IPS-18a (cell line): ENCODE data around the gene CYREN.

Source experiments
- H3K27ac ChIP-seq: one replicate; pipeline ENCODE4 v1.5.1; 2013; ENCODE audit warnings: low read length
- H3K27me3 ChIP-seq: one replicate; pipeline ENCODE4 v1.6.1; 2013; ENCODE audit warnings: mild to moderate bottlenecking, low read length; ENCODE audit not compliant: control insufficient read depth, insufficient read depth
- H3K36me3 ChIP-seq: one replicate; pipeline ENCODE4 v1.6.1; 2013; ENCODE audit warnings: low read depth, low read length; ENCODE audit not compliant: control insufficient read depth
- H3K4me1 ChIP-seq: one replicate; pipeline ENCODE4 v1.6.1; 2013; ENCODE audit warnings: low read depth, low read length; ENCODE audit not compliant: control insufficient read depth
- H3K4me3 ChIP-seq: one replicate; pipeline ENCODE4 v1.5.1; 2013; ENCODE audit warnings: low read length
- H3K9ac ChIP-seq: one replicate; pipeline ENCODE4 v1.6.1; 2013; ENCODE audit warnings: mild to moderate bottlenecking, low read length, moderate library complexity
- H3K9me3 ChIP-seq: one replicate; pipeline ENCODE4 v1.6.1; 2013; ENCODE audit warnings: low read depth, low read length; ENCODE audit not compliant: control insufficient read depth

The CYREN gene

GRCh38 chr7:135162382-135163001, 8.0 kb downstream of the CYREN start:
- H3K27me3 ChIP-seq = no peaks in the 10 kb centered on the region
- H3K9ac ChIP-seq = no peak overlapping the region
- no peaks in the 10 kb centered on the region for H3K4me1 ChIP-seq
- peaks cover 24% of the 10 kb centered on the region for H3K36me3 ChIP-seq
- H3K27ac ChIP-seq = no peak overlapping the region
- peaks cover 4% of the 10 kb centered on the region for H3K9me3 ChIP-seq
- no peak overlapping the region for H3K4me3 ChIP-seq

- Histone ChIP-seq H3K36me3 (peaks cover 16% of the 10 kb centered on the region), H3K27ac (no peak overlapping the region), H3K9me3 (peaks cover 4% of the 10 kb centered on the region)
Observed at GRCh38 chr7:135161669-135162068, 8.8 kb downstream of the CYREN start.

GRCh38 chr7:135160858-135161653, 9.5 kb downstream of the CYREN start:
- no peaks in the 10 kb centered on the region for H3K4me1 ChIP-seq
- no peak overlapping the region for H3K27ac ChIP-seq
- no peak overlapping the region for H3K4me3 ChIP-seq
- H3K27me3 ChIP-seq = no peaks in the 10 kb centered on the region
- peaks cover 12% of the 10 kb centered on the region for H3K36me3 ChIP-seq
- H3K9me3 ChIP-seq = peaks cover 5% of the 10 kb centered on the region
- no peak overlapping the region for H3K9ac ChIP-seq

More at GRCh38 chr7:135161669-135162068, 8.8 kb downstream of the CYREN start:
- Histone ChIP-seq H3K9ac (no peak overlapping the region), H3K4me3 (no peak overlapping the region), H3K4me1 (no peaks in the 10 kb centered on the region), H3K27me3 (no peaks in the 10 kb centered on the region)

- no peak overlapping the region for H3K27ac ChIP-seq
Observed at GRCh38 chr7:135160098-135160857, 10.2 kb downstream of the CYREN start.

GRCh38 chr7:135159359-135160085, 11.0 kb downstream of the CYREN start:
- Histone ChIP-seq H3K27me3 (no peaks in the 10 kb centered on the region), H3K4me3 (no peak overlapping the region), H3K36me3 (no peaks in the 10 kb centered on the region), H3K9me3 (peaks cover 10% of the 10 kb centered on the region), H3K9ac (no peak overlapping the region), H3K4me1 (no peaks in the 10 kb centered on the region), H3K27ac (no peak overlapping the region)

More at GRCh38 chr7:135160098-135160857, 10.2 kb downstream of the CYREN start:
- no peaks in the 10 kb centered on the region for H3K4me1 ChIP-seq
- H3K4me3 ChIP-seq = no peak overlapping the region
- H3K9ac ChIP-seq = no peak overlapping the region
- H3K36me3 ChIP-seq = peaks cover 4% of the 10 kb centered on the region
- H3K9me3 ChIP-seq = peaks cover 10% of the 10 kb centered on the region
- no peaks in the 10 kb centered on the region for H3K27me3 ChIP-seq

- H3K27me3 ChIP-seq = no peaks in the 10 kb centered on the region
- no peak overlapping the region for H3K9ac ChIP-seq
- H3K4me1 ChIP-seq = no peaks in the 10 kb centered on the region
- H3K9me3 ChIP-seq = peaks cover 10% of the 10 kb centered on the region
- no peaks in the 10 kb centered on the region for H3K36me3 ChIP-seq
- H3K27ac ChIP-seq = no peak overlapping the region
- no peak overlapping the region for H3K4me3 ChIP-seq
Observed at GRCh38 chr7:135158874-135159273, 11.6 kb downstream of the CYREN start.

GRCh38 chr7:135158141-135158655, 12.3 kb downstream of the CYREN start:
- no peak overlapping the region for H3K27ac ChIP-seq
- H3K4me3 ChIP-seq = no peak overlapping the region
- no peaks in the 10 kb centered on the region for H3K27me3 ChIP-seq
- H3K9ac ChIP-seq = no peak overlapping the region
- H3K9me3 ChIP-seq = peaks cover 10% of the 10 kb centered on the region
- H3K4me1 ChIP-seq = no peaks in the 10 kb centered on the region
- H3K36me3 ChIP-seq = no peaks in the 10 kb centered on the region

GRCh38 chr7:135156290-135156689, 14.2 kb downstream of the CYREN start:
- Histone ChIP-seq H3K9ac (no peak overlapping the region), H3K27ac (no peak overlapping the region), H3K4me1 (no peaks in the 10 kb centered on the region), H3K9me3 (peaks cover 5% of the 10 kb centered on the region), H3K4me3 (no peak overlapping the region), H3K27me3 (no peaks in the 10 kb centered on the region), H3K36me3 (no peaks in the 10 kb centered on the region)

- no peak overlapping the region for H3K4me3 ChIP-seq
- no peak overlapping the region for H3K9ac ChIP-seq
- no peaks in the 10 kb centered on the region for H3K36me3 ChIP-seq
- no peak overlapping the region for H3K27ac ChIP-seq
- no peaks in the 10 kb centered on the region for H3K27me3 ChIP-seq
- H3K4me1 ChIP-seq = no peaks in the 10 kb centered on the region
- peaks cover 5% of the 10 kb centered on the region for H3K9me3 ChIP-seq
Observed at GRCh38 chr7:135154734-135155133, 15.8 kb downstream of the CYREN start.

- Histone ChIP-seq H3K27ac (no peak overlapping the region), H3K9me3 (peaks cover 5% of the 10 kb centered on the region), H3K27me3 (no peaks in the 10 kb centered on the region), H3K4me3 (no peak overlapping the region), H3K4me1 (no peaks in the 10 kb centered on the region), H3K9ac (no peak overlapping the region), H3K36me3 (no peaks in the 10 kb centered on the region)
Observed at GRCh38 chr7:135152442-135152841, 18.1 kb downstream of the CYREN start.

GRCh38 chr7:135151533-135151932, 19.0 kb downstream of the CYREN start:
- no peak overlapping the region for H3K27ac ChIP-seq
- H3K9me3 ChIP-seq = peaks cover 5% of the 10 kb centered on the region
- no peaks in the 10 kb centered on the region for H3K27me3 ChIP-seq
- no peaks in the 10 kb centered on the region for H3K4me1 ChIP-seq
- no peak overlapping the region for H3K4me3 ChIP-seq
- H3K36me3 ChIP-seq = no peaks in the 10 kb centered on the region
- no peak overlapping the region for H3K9ac ChIP-seq
